HCT116 (cell line): ENCODE measurements around the gene CLIP2. TPM values are rescaled to one million over a fixed set of nuclear protein-coding genes. Genes with fewer than 3 reads are reported as not detected.

Experiments used
- ATAC-seq: fragments of 200-7000 bp; cut with Tn5 transposase; 2 replicates; pipeline ENCODE4 v1.9.1; 2020; ENCODE audit warnings: mild to moderate bottlenecking, moderate library complexity
- BruUV-seq: library from RNA; stranded (reverse); fragments of 400-500 nt; replicated peaks from 2 replicates; lab custom pipeline; 2021; lab: Mats Ljungman, UMichigan
- CTCF ChIA-PET: fragments of 300-600 bp; sonication (Branson Sonifier 250); formaldehyde crosslinking; loops from one replicate; lab custom pipeline; 2021; ENCODE audit warnings: antibody characterized with exemption; lab: Charles Lee
- POLR2A ChIA-PET: fragments of 300-600, 350-600 bp; sonication (Branson Sonifier 250); formaldehyde crosslinking; loops from one replicate; lab custom pipeline; 2021; ENCODE audit warnings: antibody characterized with exemption; lab: Charles Lee
- RAD21 ChIA-PET, 2 experiments: fragments of 300-600 bp; sonication (Branson Sonifier 250); formaldehyde crosslinking; loops; one replicate each; lab custom pipeline; 2023; ENCODE audit warnings: low total read pairs in 2 of 2; ENCODE audit not compliant: uncharacterized antibody in 2 of 2, unreplicated experiment in 2 of 2, low non-redundant PET in 1 of 2; lab: Charles Lee
- DNase-seq: peaks from one replicate; pipeline ENCODE4 v3.0.0-alpha.2; 2010; ENCODE audit warnings: low read depth, low spot score
- H2AFZ ChIP-seq: fragments of 200-600 bp; shearing (Covaris generic), sonication (generic); 2 replicates; pipeline ENCODE4 v1.6.1; 2017; ENCODE audit warnings: low read depth, mixed run types, mixed read lengths, antibody characterized with exemption, low read length; ENCODE audit not compliant: poor library complexity, severe bottlenecking
- H3K27ac ChIP-seq: 2 replicates; pipeline ENCODE4 v1.5.1; 2012; ENCODE audit warnings: low read depth, low read length
- H3K27me3 ChIP-seq: fragments of 200-600 bp; sonication (generic); 2 replicates; pipeline ENCODE4 v1.6.1; 2016; ENCODE audit warnings: mixed run types, low read length, mixed read lengths; ENCODE audit not compliant: insufficient read depth
- H3K36me3 ChIP-seq, 2 experiments: fragments of 200-500 bp in 1 of 2; fragments of 200-600 bp in 1 of 2; sonication (Bioruptor generic) in 1 of 2; sonication (generic) in 1 of 2; 2 replicates each; pipeline versions ENCODE4 v1.5.1 to v1.6.1; 2014 to 2016; ENCODE audit warnings: low read length in 2 of 2, inconsistent platforms in 1 of 2, mixed read lengths in 1 of 2, mixed run types in 1 of 2; ENCODE audit not compliant: insufficient read depth in 2 of 2, control insufficient read depth in 1 of 2
- H3K4me1 ChIP-seq, 2 experiments: fragments of 200-600 bp in 1 of 2; sonication (generic) in 1 of 2; 2 replicates each; pipeline versions ENCODE4 v1.5.1 to v1.6.1; 2012 to 2017; ENCODE audit warnings: low read length in 2 of 2, inconsistent platforms in 1 of 2, mild to moderate bottlenecking in 1 of 2, mixed read lengths in 1 of 2, mixed run types in 1 of 2, moderate library complexity in 1 of 2; ENCODE audit not compliant: insufficient read depth in 2 of 2, control insufficient read depth in 1 of 2
- H3K4me2 ChIP-seq: fragments of 200-600 bp; sonication (generic); 2 replicates; pipeline ENCODE4 v1.6.1; 2017; ENCODE audit warnings: mixed run types, low read length, mixed read lengths
- H3K4me3 ChIP-seq, 2 experiments: fragments of 200-600 bp in 1 of 2; sonication (generic) in 1 of 2; replicated peaks in 1 of 2; 2 replicates each; pipeline ENCODE4 v1.5.1; 2011 to 2016; ENCODE audit warnings: low read length in 2 of 2, control low read depth in 1 of 2, low read depth in 1 of 2, mild to moderate bottlenecking in 1 of 2, mixed read lengths in 1 of 2, mixed run types in 1 of 2
- H3K79me2 ChIP-seq: fragments of 200-600 bp; sonication (generic); 2 replicates; pipeline ENCODE4 v1.6.1; 2017; ENCODE audit warnings: mild to moderate bottlenecking, mixed run types, low read length, moderate library complexity, mixed read lengths; ENCODE audit not compliant: insufficient read depth
- H3K9ac ChIP-seq: fragments of 200-600 bp; sonication (generic); 2 replicates; pipeline ENCODE4 v1.6.1; 2016; ENCODE audit warnings: low read length, mixed read lengths
- H3K9me2 ChIP-seq: fragments of 200-600 bp; sonication (generic), shearing (Covaris generic); 2 replicates; pipeline ENCODE4 v1.6.1; 2017; ENCODE audit warnings: mixed run types, mild to moderate bottlenecking, moderate library complexity; ENCODE audit not compliant: insufficient read depth
- H3K9me3 ChIP-seq, 2 experiments: fragments of 200-500 bp in 1 of 2; fragments of 200-600 bp in 1 of 2; sonication (Bioruptor generic) in 1 of 2; sonication (generic) in 1 of 2; 2 replicates each; pipeline ENCODE4 v1.6.1; 2014 to 2017; ENCODE audit warnings: low read length in 2 of 2, mixed read lengths in 2 of 2, inconsistent platforms in 1 of 2, low read depth in 1 of 2, mild to moderate bottlenecking in 1 of 2, mixed run types in 1 of 2, moderate library complexity in 1 of 2; ENCODE audit not compliant: control insufficient read depth in 1 of 2, insufficient read depth in 1 of 2
- H4K20me1 ChIP-seq: fragments of 200-600 bp; sonication (generic), shearing (Covaris generic); 2 replicates; pipeline ENCODE4 v1.6.1; 2017; ENCODE audit warnings: mixed run types, mild to moderate bottlenecking, moderate library complexity; ENCODE audit not compliant: insufficient read depth
- CBX3 ChIP-seq: IDR thresholded peaks from 2 replicates; pipeline ENCODE4 v1.6.1; 2012; ENCODE audit warnings: low read depth
- CEBPB ChIP-seq: IDR thresholded peaks from 2 replicates; pipeline ENCODE4 v1.6.1; 2012; ENCODE audit warnings: low read depth
- EGR1 ChIP-seq: IDR thresholded peaks from 2 replicates; pipeline ENCODE4 v1.6.1; 2012; ENCODE audit warnings: low read depth
- ELF1 ChIP-seq: IDR thresholded peaks from 2 replicates; pipeline ENCODE4 v1.6.1; 2012; ENCODE audit warnings: low read depth, borderline replicate concordance
- EZH2 ChIP-seq: fragments of 200-600 bp; sonication (generic); IDR thresholded peaks from 2 replicates; pipeline ENCODE4 v1.6.1; 2017; ENCODE audit warnings: antibody characterized with exemption, mixed run types
- EZH2phosphoT487 ChIP-seq: fragments of 200-600 bp; IDR thresholded peaks from 2 replicates; pipeline ENCODE4 v1.6.1; 2018; ENCODE audit warnings: antibody characterized with exemption, borderline replicate concordance
- FOSL1 ChIP-seq: IDR thresholded peaks from 2 replicates; pipeline ENCODE4 v1.6.1; 2012; ENCODE audit warnings: low read depth
- JUND ChIP-seq: IDR thresholded peaks from 2 replicates; pipeline ENCODE4 v1.6.1; 2012
- POLR2AphosphoS5 ChIP-seq: IDR thresholded peaks from 2 replicates; pipeline ENCODE4 v1.6.1; 2011; ENCODE audit warnings: mild to moderate bottlenecking, low read depth, low read length, moderate library complexity
- RAD21 ChIP-seq: IDR thresholded peaks from 2 replicates; pipeline ENCODE4 v1.6.1; 2012; ENCODE audit warnings: low read depth, mild to moderate bottlenecking
- SIN3A ChIP-seq: IDR thresholded peaks from 2 replicates; pipeline ENCODE4 v1.6.1; 2012; ENCODE audit warnings: low read depth
- SP1 ChIP-seq: IDR thresholded peaks from 2 replicates; pipeline ENCODE4 v1.6.1; 2012; ENCODE audit warnings: low read depth
- ZNF274 ChIP-seq: fragments of 200-500 bp; sonication (Bioruptor generic); IDR thresholded peaks from 2 replicates; pipeline ENCODE4 v1.6.1; 2014; ENCODE audit warnings: mild to moderate bottlenecking, low read depth, low read length, inconsistent platforms
- intact Hi-C: fragments of 100-400 bp; cut with micrococcal nuclease; formaldehyde crosslinking; loops from 2 replicates; pipeline ENCODE4 v1.10.0; 2022
- total RNA-seq: library from RNA; stranded (reverse); gene quantifications from one replicate; pipeline ENCODE4 v1.2.1, GENCODE V29; 2021; ENCODE audit not compliant: unreplicated experiment
- TF ChIP-seq, protein P1 (sequence below), 3 experiments: fragments of 200-600 bp in 1 of 3; sonication (generic) in 1 of 3; IDR thresholded peaks in 2 of 3; conservative IDR thresholded peaks in 1 of 3; 2 replicates each; pipeline ENCODE4 v1.5.1; 2012 to 2017; ENCODE audit warnings: low read depth in 2 of 3, low read length in 2 of 3, antibody characterized with exemption in 1 of 3, borderline replicate concordance in 1 of 3, control low read depth in 1 of 3, mild to moderate bottlenecking in 1 of 3, mixed read lengths in 1 of 3, mixed run types in 1 of 3, moderate library complexity in 1 of 3; ENCODE audit not compliant: insufficient read depth in 1 of 3
- TF ChIP-seq, protein P2 (sequence below): IDR thresholded peaks from 2 replicates; pipeline ENCODE4 v1.6.1; 2012
- TF ChIP-seq, protein P3 (sequence below): IDR thresholded peaks from 2 replicates; pipeline ENCODE4 v1.6.1; 2012

CLIP2 gene
- total RNA-seq, 1 experiment from 2014 or later, result 40.1 TPM

DNA sequence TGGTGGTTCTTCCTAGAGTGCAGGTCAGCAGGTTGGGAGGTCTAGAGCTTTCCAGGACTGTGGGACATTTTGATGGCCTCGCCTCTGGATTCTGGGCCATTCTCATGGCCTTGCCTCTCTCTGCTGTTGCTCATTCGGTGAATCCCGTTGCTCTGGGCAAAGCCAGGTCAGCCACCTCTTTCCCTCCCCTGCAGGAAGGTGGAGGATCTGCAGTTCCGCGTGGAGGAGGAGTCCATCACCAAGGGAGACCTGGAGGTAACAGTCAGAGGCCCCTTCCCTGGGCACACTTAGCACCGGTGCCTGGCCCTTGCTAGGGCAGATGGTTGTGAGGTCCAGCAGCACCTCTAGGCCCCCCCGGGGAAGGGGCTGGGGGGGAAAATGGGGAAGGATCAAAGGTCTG is 74.9 kb downstream of the CLIP2 start:
- Histone ChIP-seq H3K4me2 (no peak overlapping the region), H3K9me2 (no peaks in the 10 kb centered on the region), H3K4me1 (peaks cover 0 to 10% of the 10 kb centered on the region in 2 experiments; a peak in 1 of 4 replicates), H3K27me3 (no peaks in the 10 kb centered on the region), H3K36me3 (peaks cover 3 to 7% of the 10 kb centered on the region in 2 experiments; a peak in 3 of 4 replicates), H3K4me3 (no peak overlapping the region), H3K9me3 (no peaks in the 10 kb centered on the region), H2AFZ (no peak overlapping the region), H4K20me1 (no peaks in the 10 kb centered on the region), H3K27ac (no peak overlapping the region), H3K79me2 (no peaks in the 10 kb centered on the region), H3K9ac (no peak overlapping the region)
- no peak for DNase-seq
- CTCF ChIA-PET, result no interaction called here
- BruUV-seq, result no TSS peak
- intact Hi-C loops, result no loop called here
- TF ChIP-seq CEBPB, result no peak
- no peak for TF ChIP-seq SP1
- no peak for TF ChIP-seq ELF1
- no peak for TF ChIP-seq EZH2
- TF ChIP-seq, protein P1, sequence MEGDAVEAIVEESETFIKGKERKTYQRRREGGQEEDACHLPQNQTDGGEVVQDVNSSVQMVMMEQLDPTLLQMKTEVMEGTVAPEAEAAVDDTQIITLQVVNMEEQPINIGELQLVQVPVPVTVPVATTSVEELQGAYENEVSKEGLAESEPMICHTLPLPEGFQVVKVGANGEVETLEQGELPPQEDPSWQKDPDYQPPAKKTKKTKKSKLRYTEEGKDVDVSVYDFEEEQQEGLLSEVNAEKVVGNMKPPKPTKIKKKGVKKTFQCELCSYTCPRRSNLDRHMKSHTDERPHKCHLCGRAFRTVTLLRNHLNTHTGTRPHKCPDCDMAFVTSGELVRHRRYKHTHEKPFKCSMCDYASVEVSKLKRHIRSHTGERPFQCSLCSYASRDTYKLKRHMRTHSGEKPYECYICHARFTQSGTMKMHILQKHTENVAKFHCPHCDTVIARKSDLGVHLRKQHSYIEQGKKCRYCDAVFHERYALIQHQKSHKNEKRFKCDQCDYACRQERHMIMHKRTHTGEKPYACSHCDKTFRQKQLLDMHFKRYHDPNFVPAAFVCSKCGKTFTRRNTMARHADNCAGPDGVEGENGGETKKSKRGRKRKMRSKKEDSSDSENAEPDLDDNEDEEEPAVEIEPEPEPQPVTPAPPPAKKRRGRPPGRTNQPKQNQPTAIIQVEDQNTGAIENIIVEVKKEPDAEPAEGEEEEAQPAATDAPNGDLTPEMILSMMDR (IDR thresholded peaks at IDR 0.05 in 2 of 3, conservative IDR thresholded peaks at IDR 0.05 in 1 of 3; ENCODE audit: borderline replicate concordance in 1 of 3, insufficient read depth in 1 of 3, low read depth in 2 of 3, low read length in 2 of 3), result peak in 2 of 3 experiments; percentile 44 to 47; a peak in 4 of 6 replicates
- TF ChIP-seq JUND, result no peak
- ATAC-seq, result peak; percentile 74
- RAD21 ChIA-PET, result no interaction called here
- POLR2A ChIA-PET, result no interaction called here

DNA sequence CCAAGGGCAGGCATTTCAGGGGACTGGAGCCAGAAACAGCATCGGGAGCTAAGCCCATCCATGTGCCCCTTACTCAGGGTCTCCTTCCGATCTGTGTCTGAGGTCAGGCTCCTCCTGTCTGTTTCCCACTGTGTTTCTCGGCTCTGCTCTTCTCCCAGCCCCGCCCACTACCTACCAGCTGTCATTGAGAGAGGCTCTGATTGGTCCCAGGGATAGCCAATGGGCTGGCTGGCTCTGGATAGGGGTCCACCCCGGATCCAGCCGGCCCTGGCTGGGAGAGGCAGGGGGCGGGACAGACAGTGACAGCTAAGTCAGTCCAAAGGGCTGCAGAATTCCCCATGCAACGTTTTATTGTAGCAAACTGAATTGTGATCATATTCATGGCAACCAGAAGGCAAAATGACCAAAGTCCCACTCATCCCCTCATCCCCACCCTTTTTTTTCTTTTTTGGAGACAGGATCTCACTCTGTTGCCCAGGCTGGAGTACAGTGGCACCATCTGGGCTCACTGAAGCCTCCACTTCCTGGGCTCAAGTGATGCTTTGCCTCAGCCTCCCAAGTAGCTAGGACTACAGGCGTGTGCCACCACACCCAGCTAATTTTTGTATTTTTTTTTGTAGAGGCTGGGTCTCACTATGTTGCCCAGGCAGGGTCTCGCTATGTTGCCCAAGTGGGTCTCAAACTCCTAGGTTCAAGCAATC is 76.3 kb downstream of the CLIP2 start:
- no peaks in the 10 kb centered on the region for H3K79me2 ChIP-seq
- peaks cover 0 to 10% of the 10 kb centered on the region in 2 experiments; a peak in 1 of 4 replicates for H3K4me1 ChIP-seq
- no peaks in the 10 kb centered on the region for H4K20me1 ChIP-seq
- peak; percentile 98 for ATAC-seq
- H2AFZ ChIP-seq, result no peak overlapping the region
- ChIA-PET POLR2A (no interaction called here), CTCF (interaction anchor here (1.1 kb wide), 1 partner anchor 159 kb away, joined by 4 read pairs; no protein-coding TSS in a partner anchor), RAD21 (no interaction called here)
- BruUV-seq, result no TSS peak
- no peaks in the 10 kb centered on the region for H3K9me2 ChIP-seq
- no peak overlapping the region for H3K9ac ChIP-seq
- intact Hi-C loops, result no loop called here
- H3K4me2 ChIP-seq, result no peak overlapping the region
- no peak overlapping the region for H3K4me3 ChIP-seq
- H3K36me3 ChIP-seq, result peaks cover 1 to 3% of the 10 kb centered on the region in 2 experiments; a peak in 3 of 4 replicates
- H3K9me3 ChIP-seq, result no peaks in the 10 kb centered on the region
- peak; percentile 28 for DNase-seq
- H3K27ac ChIP-seq, result no peak overlapping the region
- H3K27me3 ChIP-seq, result no peaks in the 10 kb centered on the region
- no peak for TF ChIP-seq POLR2AphosphoS5
- TF ChIP-seq RAD21, result no peak
- no peak for TF ChIP-seq FOSL1
- no peak for TF ChIP-seq EGR1
- no peak for TF ChIP-seq CEBPB
- TF ChIP-seq, protein P1 (IDR thresholded peaks at IDR 0.05 in 2 of 3, conservative IDR thresholded peaks at IDR 0.05 in 1 of 3; ENCODE audit: borderline replicate concordance in 1 of 3, insufficient read depth in 1 of 3, low read depth in 2 of 3, low read length in 2 of 3), result no peak
- no peak for TF ChIP-seq SIN3A
- no peak for TF ChIP-seq ELF1
- no peak for TF ChIP-seq ZNF274
- no peak for TF ChIP-seq CBX3
- no peak for TF ChIP-seq EZH2phosphoT487
- TF ChIP-seq, protein P2, sequence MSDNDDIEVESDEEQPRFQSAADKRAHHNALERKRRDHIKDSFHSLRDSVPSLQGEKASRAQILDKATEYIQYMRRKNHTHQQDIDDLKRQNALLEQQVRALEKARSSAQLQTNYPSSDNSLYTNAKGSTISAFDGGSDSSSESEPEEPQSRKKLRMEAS, result no peak; the same call in 1 of the 2 replicates
- TF ChIP-seq, protein P3, sequence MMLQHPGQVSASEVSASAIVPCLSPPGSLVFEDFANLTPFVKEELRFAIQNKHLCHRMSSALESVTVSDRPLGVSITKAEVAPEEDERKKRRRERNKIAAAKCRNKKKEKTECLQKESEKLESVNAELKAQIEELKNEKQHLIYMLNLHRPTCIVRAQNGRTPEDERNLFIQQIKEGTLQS, result no peak
